Stimulated activated CD4-positive, alpha-beta T cell treated with anti-CD3 and anti-CD28 coated beads, Interleukin-15, amount 100 ng/mL, for 48 hours (primary cell): ENCODE results near the gene TMX2.
A peak's percentile ranks its signal among the peaks of the same experiment; 100 is the strongest.
"Not testable (repeated sequence)": the region's sequence is repeated elsewhere in the genome, so short reads cannot be mapped to it uniquely, and the experiment has no call there.

ENCODE experiments used
- DNase-seq, 2 donors: peaks; one replicate each; pipeline ENCODE4 v3.0.0-alpha.2; 2020; ENCODE audit warnings: low read depth in 2 of 2

Gene TMX2

DNA sequence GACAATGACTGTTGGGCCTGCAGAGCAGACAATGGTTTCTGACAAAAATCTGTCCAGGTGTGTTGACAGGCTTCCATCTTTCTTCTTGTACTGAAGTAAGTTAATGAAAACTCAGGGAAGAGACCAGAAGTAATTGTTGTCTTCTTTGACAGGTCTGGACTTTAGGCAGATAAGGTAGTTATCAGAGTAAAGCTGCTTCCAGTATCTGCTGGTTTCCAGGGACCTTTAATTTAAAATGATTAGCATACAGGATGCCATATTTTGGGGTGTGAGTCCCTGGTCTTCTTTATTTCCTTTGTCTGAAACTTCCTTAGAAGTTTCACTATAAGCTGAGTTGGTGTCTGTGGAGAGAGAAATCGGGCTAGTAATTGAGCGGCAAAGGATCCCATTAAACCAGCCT lies 1.4 kb downstream of the TMX2 start:
- no peak for DNase-seq

DNA sequence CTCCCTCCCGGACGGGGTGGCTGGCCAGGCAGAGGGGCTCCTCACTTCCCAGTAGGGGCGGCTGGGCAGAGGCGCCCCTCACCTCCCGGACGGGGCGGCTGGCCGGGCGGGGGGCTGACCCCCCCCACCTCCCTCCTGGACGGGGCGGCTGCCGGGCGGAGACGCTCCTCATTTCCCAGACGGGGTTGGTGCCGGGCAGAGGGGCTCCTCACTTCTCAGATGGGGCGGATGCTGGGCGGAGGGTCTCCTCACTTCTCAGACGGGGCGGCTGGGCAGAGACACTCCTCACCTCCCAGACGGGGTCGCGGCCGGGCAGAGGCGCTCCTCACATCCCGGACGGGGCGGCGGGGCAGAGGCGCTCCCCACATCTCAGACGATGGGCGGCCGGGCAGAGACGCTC lies 4.3 kb downstream of the TMX2 start:
- not testable (repeated sequence) for DNase-seq

DNA sequence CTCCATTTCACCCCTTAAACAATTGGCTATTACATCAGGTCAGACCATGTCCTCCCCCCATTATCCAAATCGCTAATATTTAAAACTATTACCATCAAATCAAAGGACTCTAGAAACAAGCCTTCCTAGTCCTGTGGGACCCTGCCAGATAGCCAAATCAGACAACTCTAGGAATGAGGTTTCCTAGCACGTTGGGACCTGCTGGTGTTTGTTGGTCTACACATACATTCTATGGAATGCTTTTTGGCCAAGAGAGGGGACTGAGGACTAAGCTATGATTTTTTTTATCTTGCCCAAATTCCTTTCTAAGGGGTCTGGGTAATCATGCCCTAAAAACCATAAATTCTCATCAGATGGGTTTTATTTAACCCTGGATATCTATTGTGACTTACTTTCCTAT lies 14.8 kb downstream of the TMX2 start:
- no peak for DNase-seq

DNA sequence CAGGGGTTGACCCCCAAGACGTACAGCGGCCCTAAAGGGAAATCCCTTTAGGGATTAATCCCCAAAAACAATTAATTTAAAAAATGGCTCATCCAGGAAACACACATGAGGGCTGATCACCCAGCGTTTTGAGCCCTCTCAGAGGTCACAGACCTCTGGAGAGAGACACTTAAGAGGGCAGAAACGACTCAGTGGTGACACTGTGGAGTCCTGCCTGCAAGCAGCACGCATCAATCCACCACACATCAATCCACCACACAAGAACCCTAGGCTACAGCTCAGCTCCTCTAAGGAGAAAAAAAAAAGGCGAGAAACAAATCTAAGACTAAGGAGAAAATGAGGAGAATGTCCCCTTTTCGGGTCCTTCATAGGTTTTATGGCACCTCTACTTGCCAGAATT lies 16.4 kb downstream of the TMX2 start:
- no peak for DNase-seq

DNA sequence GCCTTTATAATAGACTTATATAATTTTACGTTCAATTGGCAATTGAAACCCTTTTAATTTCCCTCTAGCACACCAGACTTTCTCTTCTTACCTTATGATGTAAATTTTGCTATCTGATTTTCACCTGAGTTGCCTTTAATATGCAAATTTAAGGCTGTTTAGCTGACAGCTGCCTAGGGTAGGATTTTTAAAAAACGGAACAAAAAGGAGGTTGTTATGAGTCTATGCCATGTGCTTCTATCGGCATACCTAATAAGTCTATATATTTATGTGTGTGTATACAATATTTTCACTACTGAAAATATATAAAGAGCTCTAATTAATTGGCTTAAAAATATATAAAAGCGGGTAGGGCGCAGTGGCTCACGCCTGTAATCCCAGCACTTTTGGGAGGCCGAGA lies 17.1 kb downstream of the TMX2 start:
- no peak for DNase-seq

DNA sequence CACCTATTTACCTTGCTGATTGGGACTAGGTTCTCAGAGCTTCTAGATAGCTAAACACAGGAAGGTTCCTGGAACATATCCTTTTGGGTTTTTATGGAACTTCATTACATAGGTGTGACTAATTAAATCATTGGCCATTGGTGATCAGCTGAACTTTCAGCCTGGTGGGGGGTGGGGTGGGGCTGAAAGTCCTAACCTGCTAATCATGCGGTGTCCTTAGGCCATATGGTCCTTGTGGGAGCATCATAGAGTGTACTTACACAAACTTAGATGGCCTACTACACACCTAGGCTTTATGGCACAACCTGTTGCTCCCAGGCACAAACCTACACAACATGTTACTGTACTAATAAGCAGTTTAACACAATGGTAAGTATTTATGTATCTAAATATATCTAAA lies 20.3 kb downstream of the TMX2 start:
- no peak for DNase-seq

DNA sequence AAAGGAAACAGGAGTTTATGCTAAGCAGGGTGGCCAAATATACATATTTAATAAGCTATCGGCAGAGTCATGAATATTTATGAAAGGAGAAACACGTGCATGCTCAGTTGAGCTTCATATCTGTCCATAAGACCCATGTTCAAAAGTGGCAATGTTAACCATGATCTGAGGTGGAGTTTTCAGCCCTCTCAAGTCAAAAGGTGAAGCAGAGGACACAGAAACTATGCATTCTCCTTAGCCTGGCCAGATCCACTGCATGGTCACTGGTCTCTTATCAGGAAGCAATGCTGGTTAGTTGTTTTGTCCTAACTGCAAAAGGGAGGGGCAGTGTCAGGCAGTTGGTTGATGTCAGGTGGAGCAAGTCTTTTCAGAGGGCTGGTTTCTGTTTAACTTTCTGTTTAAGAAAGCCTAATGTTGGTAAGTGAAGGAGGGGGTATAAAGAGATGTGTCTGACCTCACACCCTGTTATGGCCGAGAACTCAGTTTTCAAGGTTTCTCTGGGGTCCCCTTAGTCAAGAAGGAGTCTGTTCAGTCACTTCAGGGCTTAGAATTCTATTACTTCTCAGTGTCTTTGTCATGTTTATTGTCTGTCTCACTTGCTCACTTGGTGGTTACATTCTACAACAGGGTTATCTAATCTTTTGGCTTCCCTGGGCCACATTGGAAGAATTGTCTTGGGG lies 23.4 kb downstream of the TMX2 start:
- no peak for DNase-seq

DNA sequence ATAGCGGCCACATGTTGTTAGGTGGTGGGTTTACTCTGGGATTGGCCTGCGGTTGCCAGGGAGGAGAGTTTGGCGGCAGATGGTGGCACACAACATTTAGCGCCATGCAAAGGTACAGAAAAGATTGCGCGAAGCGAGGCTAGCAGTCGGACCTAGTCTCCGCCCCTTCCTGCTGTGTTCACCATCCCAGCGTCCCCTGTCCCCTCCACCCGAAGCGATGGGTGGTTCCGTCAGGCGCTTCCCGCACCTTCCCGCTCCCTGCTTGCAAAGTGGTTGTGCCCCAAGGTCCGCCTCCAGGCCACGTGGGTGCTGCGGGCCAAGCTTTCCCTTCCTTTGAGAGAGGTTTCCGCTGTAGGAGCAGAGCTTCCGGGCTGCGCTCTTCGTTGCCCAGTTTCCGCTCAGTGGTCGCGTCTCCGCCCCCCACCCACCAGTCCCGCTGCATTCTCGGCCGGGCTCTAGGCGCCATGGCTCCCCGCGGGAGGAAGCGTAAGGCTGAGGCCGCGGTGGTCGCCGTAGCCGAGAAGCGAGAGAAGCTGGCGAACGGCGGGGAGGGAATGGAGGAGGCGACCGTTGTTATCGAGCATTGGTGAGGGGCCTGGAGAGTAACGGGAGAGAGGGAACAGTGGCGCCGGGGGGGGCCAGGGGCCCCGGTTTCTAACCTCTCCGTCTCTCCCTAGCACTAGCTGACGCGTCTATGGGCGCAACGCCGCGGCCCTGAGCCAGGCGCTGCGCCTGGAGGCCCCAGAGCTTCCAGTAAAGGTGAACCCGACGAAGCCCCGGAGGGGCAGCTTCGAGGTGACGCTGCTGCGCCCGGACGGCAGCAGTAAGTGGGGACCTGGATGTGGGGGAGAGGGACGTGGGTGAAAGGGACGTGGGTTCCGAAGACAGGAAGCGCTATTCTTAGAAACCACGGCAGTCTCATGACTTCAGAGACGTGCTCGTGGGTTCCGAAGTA lies 29.0 kb downstream of the TMX2 start, which contains the start of gene SELENOH:
Gene SELENOH, plus strand, starts transcription at position 360 of the 955 bp plus-strand sequence. Its CDS starts 105 bp downstream, at position 465.
- peak; percentile 96 to 98 for DNase-seq

DNA sequence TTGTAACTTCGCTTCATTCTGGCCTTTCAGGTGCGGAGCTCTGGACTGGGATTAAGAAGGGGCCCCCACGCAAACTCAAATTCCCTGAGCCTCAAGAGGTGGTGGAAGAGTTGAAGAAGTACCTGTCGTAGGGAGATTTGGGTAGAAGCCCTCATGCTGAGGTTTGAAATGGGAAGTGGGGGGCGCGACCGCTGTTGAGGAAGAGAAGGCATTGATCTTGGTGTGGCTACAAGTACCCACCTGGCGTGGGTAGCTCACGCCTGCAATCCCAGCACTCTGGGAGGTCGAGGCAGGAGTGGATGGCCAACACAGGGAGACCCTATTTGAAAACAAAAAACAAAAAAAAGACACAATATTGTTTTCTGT lies 29.7 kb downstream of the TMX2 start:
- no peak for DNase-seq

DNA sequence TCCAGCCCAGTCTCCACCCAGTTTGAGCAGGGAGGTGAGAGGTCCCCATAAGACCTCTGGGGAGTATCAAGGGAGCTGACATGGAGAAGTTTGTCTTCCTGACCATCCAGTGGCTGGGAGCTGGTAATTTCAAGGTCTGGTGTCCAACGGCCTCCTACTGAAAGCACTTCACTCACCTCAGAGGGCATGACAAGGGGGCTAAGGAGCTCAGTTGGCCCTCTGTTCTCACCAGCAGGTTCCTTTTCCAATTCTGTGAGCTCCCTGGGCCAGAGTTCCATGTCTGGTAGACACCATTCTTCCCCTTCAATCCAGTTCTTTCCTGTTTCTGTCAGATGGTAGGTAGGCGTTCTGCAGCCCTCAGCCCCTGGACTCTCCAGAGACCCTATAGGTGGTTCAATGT lies 32.0 kb downstream of the TMX2 start:
- no peak for DNase-seq

DNA sequence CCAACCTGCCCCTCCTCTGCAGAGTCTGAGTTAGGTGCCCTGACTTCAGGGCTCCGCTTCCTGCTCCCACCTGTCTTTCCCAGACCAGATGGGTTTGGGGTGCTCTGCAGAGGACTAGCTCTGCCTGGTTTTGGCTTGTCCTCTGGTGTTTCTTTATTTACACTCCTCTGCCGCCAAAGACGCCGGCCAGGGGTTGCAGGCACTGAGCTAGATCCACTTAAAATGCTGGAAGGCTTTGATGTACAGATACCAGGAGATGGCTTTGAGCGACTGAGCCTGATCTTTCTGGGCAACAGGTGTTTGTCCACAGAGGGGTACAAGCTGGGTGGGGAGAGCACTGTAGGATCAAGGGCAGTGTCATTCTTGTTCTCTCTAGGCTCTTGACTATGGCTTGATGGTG lies 32.8 kb downstream of the TMX2 start:
- DNase-seq: no peak

DNA sequence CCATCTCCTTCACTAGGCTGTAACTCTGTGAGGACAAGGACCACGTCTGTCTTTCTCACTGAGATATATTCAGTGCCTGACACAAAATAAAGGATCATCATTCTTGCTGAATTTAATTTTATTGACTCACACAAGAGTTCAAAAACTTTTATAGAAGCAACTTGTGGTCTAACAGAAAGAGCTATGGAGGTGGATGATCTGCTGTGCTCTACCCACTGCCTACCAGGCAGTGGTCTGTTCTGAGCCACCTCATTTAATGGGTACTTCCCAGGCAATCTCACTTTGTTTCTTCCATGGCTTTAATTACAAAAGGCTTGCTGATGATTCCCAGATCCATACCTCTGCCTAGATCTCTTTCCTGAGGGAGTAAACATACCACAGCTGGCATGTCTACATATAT lies 34.5 kb downstream of the TMX2 start:
- DNase-seq: no peak

DNA sequence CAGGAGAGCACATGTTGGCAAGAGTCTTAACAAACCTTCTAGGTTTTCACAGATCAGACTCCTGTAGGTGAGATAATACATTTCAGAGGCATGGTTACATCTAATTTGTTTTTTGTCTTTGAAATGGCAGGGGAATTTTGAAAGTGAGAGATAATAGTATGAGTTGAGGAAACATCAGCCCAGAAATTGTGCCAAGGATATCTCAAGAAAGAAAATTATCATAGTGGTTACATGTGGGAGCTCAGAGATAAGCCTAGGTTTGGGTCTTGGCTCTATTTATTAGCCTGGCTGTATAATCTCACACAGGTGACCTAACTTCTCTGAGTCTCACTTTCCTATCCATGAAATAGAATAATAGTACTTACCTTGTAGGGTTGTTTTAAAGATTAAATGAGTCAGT lies 38.8 kb downstream of the TMX2 start:
- DNase-seq: no peak

DNA sequence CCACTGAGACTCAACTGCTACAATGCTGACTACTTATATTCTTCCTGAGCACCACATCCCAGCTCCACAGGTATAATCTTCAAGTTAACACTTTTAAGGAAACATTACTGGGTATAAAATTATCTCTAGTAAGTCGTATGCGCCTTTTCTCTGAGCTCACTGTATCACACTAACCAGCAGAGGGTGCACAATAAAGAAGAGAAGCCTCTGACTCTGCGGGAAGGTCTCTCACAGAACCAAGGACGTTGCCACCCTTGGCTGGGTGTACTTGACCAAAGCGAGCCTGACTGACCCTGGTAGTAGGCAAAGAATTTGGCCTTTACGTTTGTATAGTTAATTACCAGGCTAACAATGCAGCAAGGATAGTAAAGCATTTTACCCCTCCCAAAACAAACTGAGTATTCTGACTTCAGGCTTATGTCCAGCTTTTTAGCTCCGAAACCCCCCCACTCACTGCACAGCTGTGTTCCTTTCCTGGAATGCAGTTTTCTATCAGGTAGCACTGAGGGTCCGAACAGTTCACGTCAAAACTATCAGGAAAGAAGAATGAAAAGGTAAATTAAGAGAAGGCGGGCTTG lies 39.4 kb downstream of the TMX2 start, which contains the start of gene BTBD18:
Gene BTBD18, minus strand, starts transcription at position 144 of the 578 bp plus-strand sequence. CDS start 631 bp downstream, outside the sequence.
- no peak for DNase-seq

DNA sequence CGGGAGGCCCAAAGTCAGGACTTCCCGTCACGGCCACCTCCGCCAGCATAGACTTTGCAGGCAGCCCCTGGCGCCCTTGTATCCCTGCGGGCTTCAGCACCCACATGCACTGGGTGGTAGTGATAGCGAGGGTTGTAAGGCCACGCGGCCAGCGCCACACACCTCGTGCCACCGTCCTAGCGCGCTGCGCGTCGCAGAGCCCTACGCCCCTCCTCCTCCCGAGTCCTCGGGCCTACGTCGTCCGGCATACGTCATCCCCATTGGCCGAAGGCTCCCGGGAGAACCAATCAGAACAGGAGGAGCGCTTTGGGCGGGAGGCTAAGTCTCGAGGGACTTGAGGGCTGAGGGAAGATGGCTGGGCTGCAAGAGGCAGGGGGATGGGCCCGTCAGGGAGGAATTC lies 40.6 kb downstream of the TMX2 start:
- no peak for DNase-seq

DNA sequence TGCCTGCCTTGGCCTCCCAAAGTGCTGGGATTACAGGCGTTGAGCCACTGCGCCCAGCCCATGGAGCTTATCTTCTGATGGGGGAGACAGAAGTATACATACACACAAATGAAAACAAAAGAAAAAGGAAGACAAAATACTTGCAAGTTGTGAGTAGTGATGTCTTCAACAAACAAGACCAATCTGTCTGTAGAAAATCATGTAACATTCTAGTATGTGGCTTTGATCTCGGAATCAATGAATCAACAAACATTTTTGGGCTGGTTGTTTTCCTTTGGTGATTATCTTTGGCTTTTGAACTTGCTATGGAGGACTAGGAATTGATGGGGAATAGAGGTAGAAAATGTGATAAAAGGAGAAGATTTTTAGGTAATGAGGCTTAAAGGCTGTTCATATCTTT lies 45.8 kb downstream of the TMX2 start:
- no peak for DNase-seq

DNA sequence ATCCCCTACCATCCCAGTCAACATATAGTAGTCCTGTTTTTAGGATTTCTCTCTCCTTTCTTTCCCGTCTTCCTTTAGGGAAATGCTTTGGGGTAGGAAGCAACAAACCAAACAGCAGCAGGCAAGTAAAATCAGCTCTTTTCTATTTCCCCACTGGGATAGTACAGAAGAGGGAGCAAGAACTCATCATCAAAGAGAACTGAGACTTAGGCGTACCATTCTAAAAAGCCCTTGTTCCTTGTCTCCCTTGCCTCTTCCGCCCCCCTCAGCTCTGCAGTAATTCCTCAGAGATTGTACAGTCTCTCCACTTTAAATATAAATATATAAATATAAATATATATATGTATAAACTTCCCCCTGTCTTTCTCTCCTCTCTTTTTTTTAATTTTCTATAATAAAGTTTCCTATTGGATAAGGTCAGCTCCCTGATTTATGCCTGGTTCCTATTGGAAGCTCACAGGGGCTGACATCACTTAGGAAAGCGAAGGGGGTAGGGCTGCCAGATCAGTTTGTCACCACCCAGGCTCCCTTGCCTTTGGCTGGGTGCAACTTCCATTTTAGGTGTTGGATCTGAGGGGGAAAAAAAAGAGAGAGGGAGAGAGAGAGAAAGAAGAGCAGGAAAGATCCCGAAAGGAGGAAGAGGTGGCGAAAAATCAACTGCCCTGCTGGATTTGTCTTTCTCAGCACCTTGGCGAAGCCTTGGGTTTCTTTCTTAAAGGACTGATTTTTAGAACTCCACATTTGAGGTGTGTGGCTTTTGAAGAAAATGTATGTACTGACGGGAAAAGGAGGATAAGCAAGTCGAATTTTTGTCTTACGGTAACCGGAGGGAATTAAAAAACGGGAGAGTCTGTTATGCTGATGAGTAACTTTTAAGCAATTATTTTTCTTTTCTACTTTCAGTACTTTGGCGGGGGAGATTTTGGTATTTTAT lies 49.2 kb downstream of the TMX2 start, which contains the start of gene CTNND1:
Gene CTNND1, plus strand, starts transcription at position 502 of the 934 bp plus-strand sequence. CDS start 29,677 bp downstream, outside the sequence.
- no peak for DNase-seq

DNA sequence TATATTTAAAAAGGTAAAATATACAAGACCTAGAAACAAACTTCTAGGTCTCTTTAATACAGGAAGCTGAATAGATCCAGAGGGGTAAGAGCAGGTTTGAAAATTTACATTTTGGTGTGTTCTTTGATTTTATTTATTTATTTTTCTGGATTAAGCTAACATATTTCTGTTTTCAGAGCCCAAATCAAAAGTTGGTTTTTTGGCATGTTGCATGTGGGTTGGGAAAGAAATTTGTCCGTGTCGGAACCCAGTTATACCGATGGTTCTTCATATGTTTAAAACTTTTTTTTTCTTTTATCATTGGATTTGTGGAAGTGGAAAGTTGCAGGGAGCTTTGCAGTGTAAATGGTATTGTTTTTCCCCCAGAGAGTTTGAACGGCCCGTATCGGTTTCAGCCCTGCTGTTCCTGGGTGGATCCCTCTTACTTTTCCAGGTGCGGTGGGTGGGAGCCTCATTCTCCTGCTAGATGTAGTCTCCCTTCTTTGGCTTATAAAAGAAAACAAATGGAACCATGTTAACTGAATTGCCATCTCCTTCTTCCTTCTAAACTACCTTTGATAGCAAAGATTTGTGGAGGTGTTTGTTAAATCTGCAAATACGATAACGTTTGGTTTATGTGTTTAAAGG lies 50.0 kb downstream of the TMX2 start:
- no peak for DNase-seq

DNA sequence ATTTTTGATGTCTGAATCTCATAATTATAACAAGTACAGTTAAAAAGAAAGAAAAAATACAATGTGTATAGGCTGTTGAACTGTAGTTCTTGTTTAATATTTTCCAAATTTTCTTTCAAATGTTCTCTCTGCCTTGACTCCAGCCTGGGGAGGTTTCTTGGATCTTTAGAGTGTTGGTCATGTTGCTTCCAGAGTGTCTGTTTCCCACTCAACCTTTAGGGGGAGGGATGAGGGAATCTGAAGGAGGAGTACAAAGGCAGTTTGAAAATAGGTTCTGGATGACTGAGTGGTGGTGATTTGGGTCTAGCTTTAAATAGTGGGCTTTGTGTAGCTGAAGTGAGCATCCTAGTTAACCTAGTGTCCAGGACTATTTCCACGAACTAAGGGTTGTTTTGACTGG lies 51.2 kb downstream of the TMX2 start:
- DNase-seq: no peak

DNA sequence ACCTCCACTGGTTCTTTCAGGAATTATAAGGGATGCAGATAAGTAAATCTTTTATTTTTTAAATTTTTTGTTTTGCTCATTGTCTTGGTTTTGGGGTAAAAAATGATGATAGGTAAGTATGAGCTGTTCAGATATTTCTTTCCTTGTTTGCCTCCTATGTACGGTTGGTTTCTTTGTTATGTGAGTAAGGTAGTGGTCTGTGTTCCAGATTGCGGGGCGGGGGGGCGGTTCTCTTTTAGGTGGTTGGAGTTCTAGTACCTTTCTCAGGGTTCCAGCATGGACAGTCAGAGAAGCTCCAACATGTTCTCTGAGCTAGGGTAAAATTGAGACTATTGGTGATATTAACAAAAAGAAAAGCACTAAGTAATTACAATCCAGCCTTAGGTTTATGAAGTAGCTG lies 51.6 kb downstream of the TMX2 start:
- DNase-seq: no peak

DNA sequence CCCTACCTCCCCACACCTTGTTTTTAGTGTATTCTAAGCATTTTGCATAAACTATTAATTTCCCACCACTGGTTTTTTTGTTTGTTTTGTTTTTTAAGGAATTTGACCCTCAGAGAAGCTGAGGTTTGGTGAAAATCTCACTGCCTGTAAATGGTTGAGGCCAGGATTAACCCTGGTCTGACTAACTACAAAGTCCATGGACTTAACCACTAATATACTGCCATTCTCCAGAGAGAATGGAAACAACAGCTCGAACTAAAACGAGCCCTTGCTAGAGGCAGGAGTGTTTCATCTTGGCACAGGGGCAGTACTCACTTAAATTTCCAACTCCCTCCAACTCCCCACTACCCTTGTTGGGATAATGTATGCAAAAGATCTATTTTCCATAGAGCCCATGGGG lies 52.2 kb downstream of the TMX2 start:
- DNase-seq: no peak
